A673 (cell line): ENCODE results near the gene TXNDC9. TPM values are rescaled to one million over a fixed set of nuclear protein-coding genes. Genes with fewer than 3 reads are reported as not detected.

Experiments
- total RNA-seq: library from RNA; stranded (reverse); gene quantifications from 2 replicates; pipeline ENCODE4 v1.2.3, GENCODE V29; 2021

The TXNDC9 gene
- total RNA-seq, 1 experiment from 2014 or later = 43.0 TPM

Other genes with a start within 250 kb of the TXNDC9 start
- gene C2orf15, start 194.6 kb downstream of the TXNDC9 start, total RNA-seq = 0.56 TPM in 1 of 2 replicates, not detected in the other
- 2.5 and 2.6 TPM in 2 replicates for gene TSGA10, start 181.4 kb downstream of the TXNDC9 start, total RNA-seq
- gene LIPT1, start 181.4 kb downstream of the TXNDC9 start, total RNA-seq = 6.3 and 7.4 TPM in 2 replicates
- 22.3 and 25.3 TPM in 2 replicates for gene MITD1, start 155.3 kb downstream of the TXNDC9 start, total RNA-seq
- gene MRPL30, start 155.1 kb downstream of the TXNDC9 start, total RNA-seq = 55.4 and 59.9 TPM in 2 replicates
- gene LYG2, start 80.7 kb downstream of the TXNDC9 start, total RNA-seq = not detected in 2 replicates
- 1.1 and 2.4 TPM in 2 replicates for gene LYG1, start 35.1 kb downstream of the TXNDC9 start, total RNA-seq
- gene EIF5B, start 1.1 kb upstream of the TXNDC9 start, total RNA-seq = 73.5 and 78.7 TPM in 2 replicates
- 38.1 and 41.2 TPM in 2 replicates for gene REV1, start 153.7 kb upstream of the TXNDC9 start, total RNA-seq